GM21717 (cell line): Measurements from ENCODE around the gene DLGAP5.

Experiments used
- ATAC-seq: cut with Tn5 transposase; IDR thresholded peaks from one replicate; pipeline ENCODE4 v1.9.1; 2021; ENCODE audit warnings: mild to moderate bottlenecking, moderate library complexity; ENCODE audit not compliant: unreplicated experiment

DLGAP5 gene

DNA sequence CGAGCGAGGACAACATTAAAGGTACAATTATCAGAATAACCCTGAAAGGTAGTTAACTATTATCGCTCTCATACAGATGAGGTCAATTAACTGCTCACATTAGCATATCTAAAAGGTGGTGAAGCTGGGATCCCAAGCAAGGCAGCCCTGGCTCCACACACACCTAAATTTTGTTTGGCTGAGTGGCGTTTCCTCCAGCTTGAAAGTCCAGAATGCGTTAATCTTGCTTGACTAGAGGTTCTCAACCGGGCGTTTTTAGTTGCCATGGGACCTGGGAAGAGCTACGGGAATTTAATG lies 531 bp downstream of the DLGAP5 start:
- no peak for ATAC-seq

GRCh38 chr14:55188686-55189295 lies 2.6 kb downstream of the DLGAP5 start:
- ATAC-seq: no peak

- peak; percentile 68 for ATAC-seq
Observed at GRCh38 chr14:55180434-55180833, 11.0 kb downstream of the DLGAP5 start.

DNA sequence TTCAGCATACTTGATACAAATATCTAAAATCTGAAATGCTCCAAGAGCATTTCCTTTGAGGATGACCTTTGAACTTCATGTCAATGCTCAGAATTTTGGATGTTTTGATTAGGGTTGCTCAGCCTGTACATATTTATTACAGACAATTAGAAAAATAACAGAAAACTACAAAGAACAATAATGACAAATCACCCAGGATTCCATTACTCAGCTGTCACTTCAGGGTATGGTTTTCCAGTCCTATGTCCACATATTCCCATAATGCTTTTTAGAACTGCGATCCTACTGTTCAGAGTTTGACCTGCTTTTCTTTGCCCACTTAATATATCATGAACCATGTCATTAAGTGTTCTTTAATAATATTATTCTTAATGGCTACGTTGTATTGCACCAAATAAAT lies 11.4 kb downstream of the DLGAP5 start:
- no peak for ATAC-seq

- ATAC-seq: no peak
Observed at GRCh38 chr14:55170526-55170925, 20.9 kb downstream of the DLGAP5 start.

GRCh38 chr14:55160989-55161388 lies 30.4 kb downstream of the DLGAP5 start:
- no peak for ATAC-seq

DNA sequence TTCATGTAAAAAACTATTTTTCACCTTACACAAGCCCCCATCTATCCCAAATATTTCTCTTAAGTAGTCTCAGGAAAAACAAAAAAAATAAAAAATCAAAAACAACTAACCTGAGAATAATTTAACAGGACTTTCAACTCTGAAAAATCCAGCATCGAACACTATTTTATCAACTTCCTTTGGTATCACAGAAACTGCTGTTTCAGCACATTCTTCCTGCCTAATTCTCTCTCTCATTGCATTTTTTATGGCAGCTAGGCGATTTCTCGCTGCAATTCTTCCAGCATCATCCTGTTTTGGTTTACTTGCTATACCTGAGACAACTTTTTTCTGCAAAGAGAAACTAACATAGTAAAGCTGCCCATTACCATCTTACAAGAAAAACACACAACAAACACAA lies 33.0 kb downstream of the DLGAP5 start:
- no peak for ATAC-seq

DNA sequence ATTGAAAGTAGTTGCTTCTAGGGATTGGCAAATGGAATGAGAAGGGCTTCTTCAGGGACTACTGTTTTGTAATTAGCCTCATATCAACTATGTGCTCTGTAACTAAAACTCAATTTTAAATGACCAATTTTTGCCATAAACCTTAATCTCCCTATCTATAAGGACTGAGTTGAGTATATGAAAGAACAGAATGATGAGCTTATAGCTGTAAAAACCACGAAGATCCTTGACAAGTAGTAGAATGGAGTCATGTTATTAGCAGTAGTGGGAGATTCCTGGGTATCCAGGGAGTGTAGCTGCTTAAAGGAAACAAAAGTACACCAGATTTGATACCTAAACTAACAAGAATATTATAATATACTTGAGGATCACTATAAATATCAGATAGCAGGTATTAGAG lies 34.3 kb downstream of the DLGAP5 start:
- ATAC-seq: no peak

DNA sequence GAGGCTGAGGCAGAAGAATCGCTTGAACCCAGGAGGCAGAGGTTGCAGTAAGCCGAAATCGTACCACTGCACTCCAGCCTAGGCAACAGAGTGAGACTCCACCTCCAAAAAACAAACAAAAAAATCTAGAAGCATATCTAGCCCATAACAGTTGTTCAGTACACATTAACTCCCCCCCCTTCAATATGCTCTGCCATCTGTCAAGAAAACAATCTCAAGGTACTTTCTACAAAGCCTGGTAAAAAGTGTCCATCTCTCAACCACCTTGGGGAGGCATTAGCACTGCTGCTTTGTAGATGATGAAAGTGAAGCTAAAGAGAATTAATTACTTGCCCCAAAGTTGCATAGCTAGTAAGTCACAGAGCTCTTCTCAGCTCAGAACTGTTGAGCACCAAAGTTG lies 37.4 kb downstream of the DLGAP5 start:
- no peak for ATAC-seq

GRCh38 chr14:55152052-55152753 lies 39.2 kb downstream of the DLGAP5 start:
- ATAC-seq: no peak

GRCh38 chr14:55151601-55152000 lies 39.8 kb downstream of the DLGAP5 start:
- ATAC-seq: no peak

GRCh38 chr14:55146425-55146824 lies 45.0 kb downstream of the DLGAP5 start:
- no peak for ATAC-seq

DNA sequence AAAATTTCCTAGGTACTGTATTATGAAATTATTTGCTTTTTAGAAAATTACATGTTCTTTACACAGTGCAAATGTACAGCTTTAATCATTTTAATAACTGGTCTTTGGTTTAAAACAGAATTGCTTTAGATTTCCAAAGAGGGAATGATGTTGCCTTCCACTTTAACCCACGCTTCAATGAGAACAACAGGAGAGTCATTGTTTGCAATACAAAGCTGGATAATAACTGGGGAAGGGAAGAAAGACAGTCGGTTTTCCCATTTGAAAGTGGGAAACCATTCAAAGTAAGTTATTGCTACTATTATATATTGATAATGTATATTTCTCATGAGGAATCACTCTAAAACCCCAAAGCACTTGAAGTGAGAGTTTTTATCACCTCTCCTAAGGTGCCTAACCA lies 48.9 kb downstream of the DLGAP5 start:
- no peak for ATAC-seq

DNA sequence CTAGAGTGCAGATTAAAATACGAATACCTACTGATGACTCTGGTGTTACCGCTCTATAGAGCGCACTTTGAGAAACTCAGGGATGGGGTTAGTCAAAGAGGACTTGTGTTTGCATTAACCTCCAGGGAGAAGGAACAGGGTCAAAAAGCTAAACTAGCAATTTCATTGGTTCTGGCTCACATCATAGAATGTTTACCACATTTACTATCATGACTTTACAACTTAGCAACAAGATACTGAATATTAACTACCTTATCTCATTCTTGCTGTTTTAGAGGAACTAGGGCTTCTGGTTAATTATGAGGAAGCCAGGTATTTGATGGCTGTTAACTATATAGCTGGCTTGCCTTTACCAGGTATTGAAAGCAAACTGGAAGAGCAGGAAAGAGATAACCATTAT lies 49.6 kb downstream of the DLGAP5 start:
- no peak for ATAC-seq

DNA sequence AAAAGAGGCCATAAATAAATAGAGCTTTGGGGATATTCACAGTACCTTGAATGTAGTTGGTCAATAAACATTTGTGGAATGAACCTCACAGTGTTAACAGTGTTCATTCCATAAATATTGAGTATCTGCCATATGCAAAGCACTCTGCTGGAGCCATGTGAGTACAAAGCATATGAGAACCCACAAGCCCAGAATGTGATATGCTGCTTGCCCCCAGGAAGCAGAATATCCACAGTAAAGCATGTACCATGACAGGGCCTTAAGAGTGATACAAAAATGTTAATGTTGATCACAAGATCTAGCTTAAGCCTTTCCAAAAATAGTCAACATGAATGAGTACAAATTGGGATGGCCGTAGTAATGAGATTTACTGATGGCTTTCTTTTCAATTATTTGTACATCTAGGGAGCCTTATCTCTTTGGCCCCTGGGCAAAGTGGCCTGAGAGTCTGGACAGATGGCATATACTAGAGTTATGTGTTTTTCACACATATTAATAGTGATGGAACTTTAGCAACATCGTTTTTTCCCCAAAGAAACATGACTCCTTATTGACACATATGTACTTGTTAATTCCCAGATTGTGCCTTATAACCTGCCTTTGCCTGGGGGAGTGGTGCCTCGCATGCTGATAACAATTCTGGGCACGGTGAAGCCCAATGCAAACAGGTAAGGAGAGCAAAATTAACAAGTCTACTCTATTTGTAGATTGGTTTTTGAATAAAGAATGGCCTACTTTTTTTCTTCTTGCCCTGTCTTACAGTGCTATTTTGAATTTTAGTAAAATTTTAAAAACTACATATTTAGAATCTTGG lies 51.5 kb downstream of the DLGAP5 start:
- ATAC-seq: no peak

- ATAC-seq: no peak
Observed at GRCh38 chr14:55139141-55139540, 52.2 kb downstream of the DLGAP5 start.

- no peak for ATAC-seq
Observed at GRCh38 chr14:55138091-55138490, 53.3 kb downstream of the DLGAP5 start.

DNA sequence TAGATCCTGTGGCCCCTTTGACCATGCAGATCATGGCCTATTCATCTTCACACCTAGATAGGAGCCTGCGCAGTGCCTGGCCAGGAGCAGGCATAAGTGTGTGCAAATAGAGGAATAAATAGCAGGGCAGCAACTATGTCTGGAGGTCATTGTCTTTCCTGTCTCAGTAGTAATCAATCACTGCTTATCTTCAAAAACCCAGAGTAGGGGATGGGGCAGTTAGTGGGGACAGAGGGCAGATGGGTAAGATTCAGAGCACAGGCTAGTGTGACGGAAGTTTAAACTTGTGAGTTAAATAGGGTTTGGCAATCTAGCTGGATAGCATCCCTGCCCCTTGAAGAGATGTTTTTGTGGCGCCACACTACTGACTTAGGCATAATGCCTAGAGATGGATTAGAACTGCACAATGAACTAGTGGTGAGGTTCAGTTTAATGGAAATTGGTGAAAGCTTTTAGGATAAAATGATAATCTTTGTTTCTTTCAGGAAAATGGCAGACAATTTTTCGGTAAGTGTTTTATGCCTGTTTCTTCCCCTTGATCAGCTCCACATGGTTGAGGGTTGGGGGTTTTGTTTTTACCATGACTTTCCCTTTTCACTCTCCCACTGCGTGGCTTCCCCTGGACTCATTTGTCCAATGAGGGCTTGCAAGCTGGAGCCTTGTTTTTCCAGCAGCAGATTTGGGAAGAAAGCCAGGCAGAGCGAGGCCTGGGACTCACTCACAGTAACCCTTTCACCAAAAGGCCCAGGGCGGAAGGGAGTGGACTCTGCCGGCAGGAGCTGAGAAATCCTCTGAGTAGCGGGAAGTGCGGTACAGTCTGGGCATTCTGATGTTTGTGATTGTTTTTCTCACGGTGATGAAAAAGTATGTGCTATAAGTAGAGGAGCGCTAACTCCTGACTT lies 54.2 kb downstream of the DLGAP5 start:
- no peak for ATAC-seq

GRCh38 chr14:55136241-55136640 lies 55.1 kb downstream of the DLGAP5 start:
- no peak for ATAC-seq

- ATAC-seq: no peak
Observed at GRCh38 chr14:55133416-55133815, 58.0 kb downstream of the DLGAP5 start.
